IMR-90 (cell line): ENCODE measurements around the gene RAI1.

Experiments used
- POLR2A ChIP-seq: IDR thresholded peaks from 2 replicates; pipeline ENCODE4 v1.6.1; 2012; ENCODE audit warnings: mild to moderate bottlenecking, low read depth, low read length
- SMC3 ChIP-seq: fragments of 150-350 bp; IDR thresholded peaks from 2 replicates; pipeline ENCODE4 v1.6.1; 2016; ENCODE audit warnings: low read depth, mild to moderate bottlenecking, antibody characterized with exemption, low read length, moderate library complexity
- TF ChIP-seq, protein P1 (sequence below): fragments of 150-350 bp; IDR thresholded peaks from 2 replicates; pipeline ENCODE4 v1.6.1; 2016; ENCODE audit warnings: low read depth, mild to moderate bottlenecking, low read length, moderate library complexity, borderline replicate concordance

DNA sequence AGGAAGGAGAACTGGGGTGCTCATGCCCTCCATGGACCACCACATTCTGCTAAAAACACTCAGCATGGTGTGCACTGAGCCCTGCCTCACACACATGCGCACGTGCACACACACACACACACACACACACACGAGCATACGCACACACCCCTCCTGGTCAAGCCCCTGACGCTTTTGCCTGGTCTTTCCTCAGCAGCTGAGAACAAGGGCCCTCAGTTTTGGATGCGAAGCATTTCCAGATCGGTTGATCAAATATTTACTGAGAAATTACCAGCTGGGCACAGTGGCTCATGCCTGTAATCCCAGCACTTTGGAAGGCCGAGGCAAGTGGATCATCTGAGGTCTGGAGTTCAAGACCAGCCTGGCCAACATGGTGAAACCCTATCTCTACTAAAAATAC lies 20.1 kb upstream of the RAI1 start:
- TF ChIP-seq SMC3: no peak
- TF ChIP-seq, protein P1, sequence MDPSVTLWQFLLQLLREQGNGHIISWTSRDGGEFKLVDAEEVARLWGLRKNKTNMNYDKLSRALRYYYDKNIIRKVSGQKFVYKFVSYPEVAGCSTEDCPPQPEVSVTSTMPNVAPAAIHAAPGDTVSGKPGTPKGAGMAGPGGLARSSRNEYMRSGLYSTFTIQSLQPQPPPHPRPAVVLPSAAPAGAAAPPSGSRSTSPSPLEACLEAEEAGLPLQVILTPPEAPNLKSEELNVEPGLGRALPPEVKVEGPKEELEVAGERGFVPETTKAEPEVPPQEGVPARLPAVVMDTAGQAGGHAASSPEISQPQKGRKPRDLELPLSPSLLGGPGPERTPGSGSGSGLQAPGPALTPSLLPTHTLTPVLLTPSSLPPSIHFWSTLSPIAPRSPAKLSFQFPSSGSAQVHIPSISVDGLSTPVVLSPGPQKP: no peak
- no peak for TF ChIP-seq POLR2A
